ENCODE data around the gene MYMK. TPM values are rescaled to one million over a fixed set of nuclear protein-coding genes. Genes with fewer than 3 reads are reported as not detected.
A peak's percentile ranks its signal among the peaks of the same experiment; 100 is the strongest.

Gene MYMK
- total and polyA plus RNA-seq, 10 donors: not detected

- Histone ChIP-seq H3K36me3 (peaks cover 0 to 48% (median 17%) of the 10 kb centered on the region in 6 donors), H3K27ac (no peak overlapping the region), H3K4me3 (no peak overlapping the region), H3K4me1 (peaks cover 0 to 37% (median 2%) of the 10 kb centered on the region in 6 donors), H3K27me3 (replicated peaks in 1 of 7) (no peaks in the 10 kb centered on the region), H3K9me3 (no peaks in the 10 kb centered on the region)
- no peak for TF ChIP-seq CTCF (IDR thresholded peaks at IDR 0.05 in 8 of 11, conservative IDR thresholded peaks at IDR 0.05 in 3 of 11)
- TF ChIP-seq POLR2AphosphoS5 (IDR thresholded peaks at IDR 0.05): peak in 2 of 3 donors; percentile 1 to 8
- no peak for TF ChIP-seq POLR2A (IDR thresholded peaks at IDR 0.05)
- no peak for DNase-seq
- 80 to 96% (median 93%) methylated on average over 11 of the region's 11 CpGs for WGBS, 5 donors
- intact Hi-C loops (cut with DNase I; ENCODE audit: low total_unique reads): no loop called here
Observed at GRCh38 chr9:133468374-133468773, 56.4 kb downstream of the MYMK start.

GRCh38 chr9:133467101-133467500 is 57.7 kb downstream of the MYMK start:
- H3K27me3 ChIP-seq (replicated peaks in 1 of 7): no peaks in the 10 kb centered on the region
- no peak overlapping the region for H3K27ac ChIP-seq
- WGBS, 5 donors: 91 to 94% (median 91%) methylated on average over 10 of the region's 10 CpGs
- no peak overlapping the region for H3K4me3 ChIP-seq
- peaks cover 0 to 37% (median 9%) of the 10 kb centered on the region in 6 donors for H3K36me3 ChIP-seq
- peaks cover 0 to 35% (median 6%) of the 10 kb centered on the region in 6 donors for H3K4me1 ChIP-seq
- intact Hi-C loops (cut with DNase I; ENCODE audit: low total_unique reads): no loop called here
- H3K9me3 ChIP-seq: no peaks in the 10 kb centered on the region
- TF ChIP-seq CTCF (IDR thresholded peaks at IDR 0.05 in 8 of 11, conservative IDR thresholded peaks at IDR 0.05 in 3 of 11) (no peak), POLR2AphosphoS5 (IDR thresholded peaks at IDR 0.05) (peak; percentile 14 to 49 (median 18)), POLR2A (IDR thresholded peaks at IDR 0.05) (no peak)
- no peak for DNase-seq

- no peak for DNase-seq
- intact Hi-C loops (cut with DNase I; ENCODE audit: low total_unique reads): no loop called here
- no peak for TF ChIP-seq POLR2AphosphoS5 (IDR thresholded peaks at IDR 0.05)
- no peak for TF ChIP-seq POLR2A (IDR thresholded peaks at IDR 0.05)
- TF ChIP-seq CTCF (IDR thresholded peaks at IDR 0.05 in 8 of 11, conservative IDR thresholded peaks at IDR 0.05 in 3 of 11): no peak
- WGBS, 5 donors: 79 to 86% (median 82%) methylated on average over 6 of the region's 6 CpGs
- Histone ChIP-seq H3K27ac (no peak overlapping the region), H3K4me3 (no peak overlapping the region), H3K27me3 (replicated peaks in 1 of 7) (no peaks in the 10 kb centered on the region), H3K36me3 (peaks cover 0 to 26% (median 5%) of the 10 kb centered on the region in 6 donors), H3K9me3 (no peaks in the 10 kb centered on the region), H3K4me1 (peaks cover 1 to 35% (median 17%) of the 10 kb centered on the region in 6 donors)
Observed at GRCh38 chr9:133465984-133466383, 58.8 kb downstream of the MYMK start.

GRCh38 chr9:133464638-133465037 is 60.1 kb downstream of the MYMK start:
- Histone ChIP-seq H3K4me1 (peaks cover 7 to 37% (median 27%) of the 10 kb centered on the region in 6 donors), H3K4me3 (no peak overlapping the region), H3K36me3 (peaks cover 0 to 25% (median 5%) of the 10 kb centered on the region in 6 donors), H3K27me3 (replicated peaks in 1 of 7) (no peaks in the 10 kb centered on the region), H3K9me3 (no peaks in the 10 kb centered on the region), H3K27ac (no peak overlapping the region)
- no peak for DNase-seq
- TF ChIP-seq POLR2AphosphoS5 (IDR thresholded peaks at IDR 0.05) (no peak), CTCF (IDR thresholded peaks at IDR 0.05 in 8 of 11, conservative IDR thresholded peaks at IDR 0.05 in 3 of 11) (no peak), POLR2A (IDR thresholded peaks at IDR 0.05) (no peak)
- intact Hi-C loops (cut with DNase I; ENCODE audit: low total_unique reads): no loop called here
- 78 to 95% (median 88%) methylated on average over 5 to 10 of the region's 10 CpGs for WGBS, 5 donors

Other genes with a start within 250 kb of the MYMK start
- gene ABO, start 249.8 kb downstream of the MYMK start, total RNA-seq: 1 to 10 TPM; 1.1 to 5.8 (median 2.7) TPM
- under 1 TPM; 0.26 to 0.96 (median 0.64) TPM for gene ABO, start 249.8 kb downstream of the MYMK start, polyA plus RNA-seq
- gene SURF6, start 188.8 kb downstream of the MYMK start, total RNA-seq: 10 to 100 TPM; 13.2 to 20.0 (median 17.0) TPM
- 10 to 100 TPM; 13.2 to 28.6 (median 17.4) TPM for gene SURF6, start 188.8 kb downstream of the MYMK start, polyA plus RNA-seq
- gene MED22, start 176.8 kb downstream of the MYMK start, total RNA-seq: 10 to 100 TPM; 26.4 to 33.7 (median 30.0) TPM
- 10 to 100 TPM; 13.3 to 23.1 (median 18.8) TPM for gene MED22, start 176.8 kb downstream of the MYMK start, polyA plus RNA-seq
- 1,000 to 10,000 TPM; 1,381 to 1,842 (median 1,641) TPM for gene RPL7A, start 176.7 kb downstream of the MYMK start, total RNA-seq
- gene RPL7A, start 176.7 kb downstream of the MYMK start, polyA plus RNA-seq: 1,000 to 10,000 TPM; 3,611 to 6,342 (median 5,850) TPM
- 10 to 100 TPM; 31.4 to 37.7 (median 35.6) TPM for gene SURF1, start 168.5 kb downstream of the MYMK start, total RNA-seq
- gene SURF1, start 168.5 kb downstream of the MYMK start, polyA plus RNA-seq: 10 to 100 TPM; 72.0 to 75.6 (median 72.5) TPM
- 10 to 100 TPM in 5 of 7 donors, 1 to 10 TPM in 2; 6.5 to 19.9 (median 12.4) TPM for gene SURF2, start 168.4 kb downstream of the MYMK start, total RNA-seq
- 10 to 100 TPM; 31.4 to 32.6 (median 31.5) TPM for gene SURF2, start 168.4 kb downstream of the MYMK start, polyA plus RNA-seq
- gene SURF4, start 148.9 kb downstream of the MYMK start, total RNA-seq: 100 to 1,000 TPM in 3 of 7 donors, 10 to 100 TPM in 4; 82.6 to 115 (median 92.1) TPM
- 10 to 100 TPM; 21.9 to 50.7 (median 29.7) TPM for gene SURF4, start 148.9 kb downstream of the MYMK start, polyA plus RNA-seq
- gene STKLD1, start 148.6 kb downstream of the MYMK start, total RNA-seq: under 1 TPM in 5 of 7 donors, not detected in 2; 0.29 to 0.98 (median 0.44) TPM
- 1 to 10 TPM in 2 of 3 donors, under 1 TPM in 1; 0.96 to 1.5 (median 1.0) TPM for gene STKLD1, start 148.6 kb downstream of the MYMK start, polyA plus RNA-seq
- gene REXO4, start 106.9 kb downstream of the MYMK start, total RNA-seq: 10 to 100 TPM; 21.5 to 25.8 (median 22.8) TPM
- gene REXO4, start 106.9 kb downstream of the MYMK start, polyA plus RNA-seq: 10 to 100 TPM; 20.0 to 23.2 (median 20.1) TPM
- 1 to 10 TPM; 1.1 to 3.9 (median 1.6) TPM for gene ADAMTS13, start 102.6 kb downstream of the MYMK start, total RNA-seq
- gene ADAMTS13, start 102.6 kb downstream of the MYMK start, polyA plus RNA-seq: 1 to 10 TPM; 3.4 to 4.8 (median 3.9) TPM
- gene CACFD1, start 65.0 kb downstream of the MYMK start, total RNA-seq: 10 to 100 TPM in 5 of 7 donors, 1 to 10 TPM in 2; 10.0 to 14.2 (median 12.6) TPM
- gene CACFD1, start 65.0 kb downstream of the MYMK start, polyA plus RNA-seq: 10 to 100 TPM in 1 of 3 donors, 1 to 10 TPM in 2; 4.7 to 12.7 (median 6.6) TPM
- gene SLC2A6, start 45.9 kb downstream of the MYMK start, total RNA-seq: 10 to 100 TPM; 15.4 to 28.7 (median 20.9) TPM
- gene SLC2A6, start 45.9 kb downstream of the MYMK start, polyA plus RNA-seq: 10 to 100 TPM; 15.4 to 35.0 (median 32.8) TPM
- 10 to 100 TPM in 1 of 7 donors, 1 to 10 TPM in 6; 1.6 to 10.1 (median 4.1) TPM for gene ADAMTSL2, start 9.7 kb upstream of the MYMK start, total RNA-seq
- gene ADAMTSL2, start 9.7 kb upstream of the MYMK start, polyA plus RNA-seq: 10 to 100 TPM in 1 of 3 donors, 1 to 10 TPM in 2; 3.0 to 11.7 (median 4.5) TPM
- 1 to 10 TPM in 1 of 7 donors, under 1 TPM in 1, not detected in 5; 0.52 to 1.0 TPM for gene FAM163B, start 84.4 kb upstream of the MYMK start, total RNA-seq
- under 1 TPM in 1 of 3 donors, not detected in 2; 0.11 TPM for gene FAM163B, start 84.4 kb upstream of the MYMK start, polyA plus RNA-seq
- gene DBH, start 111.4 kb upstream of the MYMK start, total RNA-seq: 1 to 10 TPM in 1 of 7 donors, under 1 TPM in 4, not detected in 2; 0.27 to 1.2 (median 0.57) TPM
- gene DBH, start 111.4 kb upstream of the MYMK start, polyA plus RNA-seq: under 1 TPM; 0.03 to 0.26 (median 0.16) TPM
- gene SARDH, start 213.4 kb upstream of the MYMK start, total RNA-seq: 1 to 10 TPM; 1.0 to 4.5 (median 3.1) TPM
- 1 to 10 TPM; 1.3 to 1.5 (median 1.5) TPM for gene SARDH, start 213.4 kb upstream of the MYMK start, polyA plus RNA-seq

Data from spleen (tissue), 11 donors.